ENCODE results near the gene EPS8.
"Not testable (repeated sequence)": the region's sequence is repeated elsewhere in the genome, so short reads cannot be mapped to it uniquely, and the experiment has no call there.

GRCh38 chr12:15740389-15740788, 48.8 kb downstream of the EPS8 start:
- TF ChIP-seq, protein P1, sequence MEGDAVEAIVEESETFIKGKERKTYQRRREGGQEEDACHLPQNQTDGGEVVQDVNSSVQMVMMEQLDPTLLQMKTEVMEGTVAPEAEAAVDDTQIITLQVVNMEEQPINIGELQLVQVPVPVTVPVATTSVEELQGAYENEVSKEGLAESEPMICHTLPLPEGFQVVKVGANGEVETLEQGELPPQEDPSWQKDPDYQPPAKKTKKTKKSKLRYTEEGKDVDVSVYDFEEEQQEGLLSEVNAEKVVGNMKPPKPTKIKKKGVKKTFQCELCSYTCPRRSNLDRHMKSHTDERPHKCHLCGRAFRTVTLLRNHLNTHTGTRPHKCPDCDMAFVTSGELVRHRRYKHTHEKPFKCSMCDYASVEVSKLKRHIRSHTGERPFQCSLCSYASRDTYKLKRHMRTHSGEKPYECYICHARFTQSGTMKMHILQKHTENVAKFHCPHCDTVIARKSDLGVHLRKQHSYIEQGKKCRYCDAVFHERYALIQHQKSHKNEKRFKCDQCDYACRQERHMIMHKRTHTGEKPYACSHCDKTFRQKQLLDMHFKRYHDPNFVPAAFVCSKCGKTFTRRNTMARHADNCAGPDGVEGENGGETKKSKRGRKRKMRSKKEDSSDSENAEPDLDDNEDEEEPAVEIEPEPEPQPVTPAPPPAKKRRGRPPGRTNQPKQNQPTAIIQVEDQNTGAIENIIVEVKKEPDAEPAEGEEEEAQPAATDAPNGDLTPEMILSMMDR (IDR thresholded peaks at IDR 0.05): not testable (repeated sequence)
- not testable (repeated sequence) for TF ChIP-seq POLR2A (IDR thresholded peaks at IDR 0.05)
